Parathyroid adenoma (tissue), 2 donors: ENCODE results near the gene GSC.
A peak's percentile ranks its signal among the peaks of the same experiment; 100 is the strongest.

Experiments used
- H2AFZ ChIP-seq: fragments of 300-600 bp; sonication (generic); one replicate; pipeline ENCODE4 v1.7.0; 2017; ENCODE audit warnings: antibody characterized with exemption, mild to moderate bottlenecking
- H3K27ac ChIP-seq: fragments of 300-600 bp; sonication (generic); one replicate; pipeline ENCODE4 v1.7.0; 2017
- H3K27me3 ChIP-seq: fragments of 300-600 bp; sonication (generic); one replicate; pipeline ENCODE4 v1.7.0; 2017; ENCODE audit warnings: low read length; ENCODE audit not compliant: control insufficient read depth, insufficient read depth
- H3K36me3 ChIP-seq: fragments of 300-600 bp; sonication (generic); one replicate; pipeline ENCODE4 v1.7.0; 2017; ENCODE audit warnings: low read length; ENCODE audit not compliant: control insufficient read depth, insufficient read depth
- H3K4me1 ChIP-seq: fragments of 300-600 bp; sonication (generic); one replicate; pipeline ENCODE4 v1.7.0; 2017; ENCODE audit warnings: control low read depth
- H3K4me2 ChIP-seq: fragments of 300-600 bp; sonication (generic); one replicate; pipeline ENCODE4 v1.7.0; 2017; ENCODE audit warnings: low read length
- H3K4me3 ChIP-seq: fragments of 300-600 bp; sonication (generic); one replicate; pipeline ENCODE4 v1.7.0; 2017; ENCODE audit warnings: low read depth, low read length
- H3K79me2 ChIP-seq: fragments of 300-600 bp; sonication (generic); one replicate; pipeline ENCODE4 v1.7.0; 2017; ENCODE audit warnings: control low read depth
- H3K9ac ChIP-seq: fragments of 300-600 bp; sonication (generic); one replicate; pipeline ENCODE4 v1.7.0; 2017; ENCODE audit warnings: mild to moderate bottlenecking
- H3K9me3 ChIP-seq: fragments of 300-600 bp; sonication (generic); one replicate; pipeline ENCODE4 v1.7.0; 2017; ENCODE audit warnings: low read length; ENCODE audit not compliant: control insufficient read depth
- TF ChIP-seq, protein P1 (sequence below): fragments of 300-600 bp; sonication (generic); IDR thresholded peaks from one replicate; pipeline ENCODE4 v1.7.0; 2017; ENCODE audit warnings: antibody characterized with exemption, mild to moderate bottlenecking
- donor health status: primary hyperparathyroidism.

GSC gene

DNA sequence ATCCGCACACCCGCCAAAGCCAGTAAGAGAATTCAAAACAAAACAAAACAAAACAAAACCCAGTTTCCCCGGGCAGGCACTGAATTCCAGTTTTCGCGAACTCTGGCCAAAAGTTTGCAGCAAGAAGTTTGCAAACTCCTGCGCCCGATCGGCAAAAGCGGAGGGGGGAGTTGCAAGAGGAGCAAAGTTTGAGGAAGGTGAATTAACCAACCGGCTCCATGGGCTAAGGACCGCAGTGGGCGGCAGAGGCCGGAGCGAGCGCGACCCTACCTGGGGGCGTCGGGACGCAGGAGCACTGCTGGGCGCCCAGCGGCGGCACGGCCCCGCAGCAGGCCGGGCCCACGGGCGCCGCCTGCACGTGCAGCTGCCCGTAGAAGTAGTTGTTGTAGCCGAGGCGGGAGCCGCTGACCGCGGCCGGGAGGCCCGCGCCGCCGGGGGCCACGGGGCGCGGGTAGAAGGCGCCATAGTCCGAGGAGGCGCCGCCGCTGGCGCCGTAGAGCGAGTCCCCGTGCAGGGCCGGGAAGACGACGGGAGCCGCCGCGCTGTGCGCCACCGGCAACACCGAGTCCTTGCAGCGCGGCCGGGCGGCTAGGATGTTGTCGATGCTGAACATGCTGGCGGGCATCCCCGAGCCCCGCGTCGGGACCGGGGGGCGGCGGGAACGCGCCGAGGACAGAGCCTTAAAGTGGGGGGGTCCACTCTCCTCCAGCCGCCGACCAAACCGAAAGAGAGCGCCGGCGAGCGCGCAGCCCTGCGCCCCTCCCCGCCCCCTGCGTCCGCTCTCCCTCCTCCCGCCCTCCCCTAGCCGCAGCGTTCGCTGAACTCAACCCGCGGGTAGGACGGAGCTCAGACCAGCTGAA is at the start of gene GSC:
Gene GSC (minus strand): TSS at position 723 of the 860 bp plus-strand sequence. CDS start 98 bp downstream, at position 625.
- Histone ChIP-seq H3K4me3 (peak within 1 kb of the TSS; percentile 46), H3K9ac (no peak within 1 kb of the TSS), H3K4me2 (peak within 1 kb of the TSS; percentile 59), H3K27ac (no peak within 1 kb of the TSS), H3K79me2 (no peaks in the 10 kb centered on the region), H3K36me3 (no peaks in the 10 kb centered on the region), H2AFZ (peak within 1 kb of the TSS; percentile 58), H3K27me3 (peaks cover 27% of the 10 kb centered on the region), H3K4me1 (peaks cover 4% of the 10 kb centered on the region), H3K9me3 (no peaks in the 10 kb centered on the region)
- TF ChIP-seq, protein P1, sequence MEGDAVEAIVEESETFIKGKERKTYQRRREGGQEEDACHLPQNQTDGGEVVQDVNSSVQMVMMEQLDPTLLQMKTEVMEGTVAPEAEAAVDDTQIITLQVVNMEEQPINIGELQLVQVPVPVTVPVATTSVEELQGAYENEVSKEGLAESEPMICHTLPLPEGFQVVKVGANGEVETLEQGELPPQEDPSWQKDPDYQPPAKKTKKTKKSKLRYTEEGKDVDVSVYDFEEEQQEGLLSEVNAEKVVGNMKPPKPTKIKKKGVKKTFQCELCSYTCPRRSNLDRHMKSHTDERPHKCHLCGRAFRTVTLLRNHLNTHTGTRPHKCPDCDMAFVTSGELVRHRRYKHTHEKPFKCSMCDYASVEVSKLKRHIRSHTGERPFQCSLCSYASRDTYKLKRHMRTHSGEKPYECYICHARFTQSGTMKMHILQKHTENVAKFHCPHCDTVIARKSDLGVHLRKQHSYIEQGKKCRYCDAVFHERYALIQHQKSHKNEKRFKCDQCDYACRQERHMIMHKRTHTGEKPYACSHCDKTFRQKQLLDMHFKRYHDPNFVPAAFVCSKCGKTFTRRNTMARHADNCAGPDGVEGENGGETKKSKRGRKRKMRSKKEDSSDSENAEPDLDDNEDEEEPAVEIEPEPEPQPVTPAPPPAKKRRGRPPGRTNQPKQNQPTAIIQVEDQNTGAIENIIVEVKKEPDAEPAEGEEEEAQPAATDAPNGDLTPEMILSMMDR: no peak

DNA sequence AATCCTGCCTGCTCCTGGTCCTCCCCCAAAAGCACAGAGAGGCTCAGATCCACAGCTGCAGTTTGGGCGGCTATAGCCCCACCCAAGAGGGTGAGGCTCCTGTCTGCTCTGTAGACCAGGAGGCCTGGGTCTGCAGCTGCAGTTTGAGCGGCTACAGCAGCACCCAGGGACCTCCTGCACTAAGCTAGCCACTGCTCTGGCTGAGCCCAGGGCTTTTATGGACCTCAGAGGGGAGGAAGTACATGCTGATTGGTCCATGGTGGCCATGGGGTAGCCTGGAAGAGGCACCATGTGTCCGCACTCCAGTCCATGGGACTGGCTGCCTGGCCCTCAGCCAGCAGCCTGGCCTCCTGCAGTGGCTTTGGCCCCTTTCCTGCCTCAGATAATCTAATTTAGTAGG is 49.6 kb upstream of the GSC start:
- Histone ChIP-seq H3K79me2 (no peaks in the 10 kb centered on the region), H3K27ac (no peak overlapping the region), H3K27me3 (no peaks in the 10 kb centered on the region), H2AFZ (no peak overlapping the region), H3K4me2 (no peak overlapping the region), H3K4me3 (no peak overlapping the region), H3K9me3 (no peaks in the 10 kb centered on the region), H3K36me3 (no peaks in the 10 kb centered on the region), H3K4me1 (no peaks in the 10 kb centered on the region), H3K9ac (no peak overlapping the region)
- TF ChIP-seq, protein P1: no peak

DNA sequence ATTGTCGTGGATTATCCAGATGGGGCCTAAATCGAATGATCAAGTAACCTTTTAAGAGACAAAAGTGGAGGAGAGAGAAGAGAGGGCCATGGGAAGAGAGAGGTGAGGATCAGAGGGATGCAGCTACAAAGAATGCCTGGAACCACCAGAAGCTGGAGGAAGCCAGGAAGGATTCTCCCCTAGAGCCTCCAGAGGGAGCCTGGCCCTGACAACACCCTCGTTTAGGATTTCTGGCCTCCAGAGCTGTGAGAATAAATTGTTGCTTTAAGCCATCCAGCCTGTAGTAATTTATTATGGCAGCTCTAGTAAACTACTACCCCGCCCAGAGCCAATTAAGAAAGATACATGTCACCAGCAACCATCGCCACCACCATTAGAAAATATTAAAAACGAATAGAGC is 46.2 kb upstream of the GSC start:
- Histone ChIP-seq H3K27me3 (no peaks in the 10 kb centered on the region), H3K27ac (no peak overlapping the region), H3K4me2 (no peak overlapping the region), H3K4me1 (no peaks in the 10 kb centered on the region), H3K9me3 (no peaks in the 10 kb centered on the region), H3K4me3 (no peak overlapping the region), H2AFZ (no peak overlapping the region), H3K36me3 (no peaks in the 10 kb centered on the region), H3K79me2 (no peaks in the 10 kb centered on the region), H3K9ac (no peak overlapping the region)
- TF ChIP-seq, protein P1: no peak

DNA sequence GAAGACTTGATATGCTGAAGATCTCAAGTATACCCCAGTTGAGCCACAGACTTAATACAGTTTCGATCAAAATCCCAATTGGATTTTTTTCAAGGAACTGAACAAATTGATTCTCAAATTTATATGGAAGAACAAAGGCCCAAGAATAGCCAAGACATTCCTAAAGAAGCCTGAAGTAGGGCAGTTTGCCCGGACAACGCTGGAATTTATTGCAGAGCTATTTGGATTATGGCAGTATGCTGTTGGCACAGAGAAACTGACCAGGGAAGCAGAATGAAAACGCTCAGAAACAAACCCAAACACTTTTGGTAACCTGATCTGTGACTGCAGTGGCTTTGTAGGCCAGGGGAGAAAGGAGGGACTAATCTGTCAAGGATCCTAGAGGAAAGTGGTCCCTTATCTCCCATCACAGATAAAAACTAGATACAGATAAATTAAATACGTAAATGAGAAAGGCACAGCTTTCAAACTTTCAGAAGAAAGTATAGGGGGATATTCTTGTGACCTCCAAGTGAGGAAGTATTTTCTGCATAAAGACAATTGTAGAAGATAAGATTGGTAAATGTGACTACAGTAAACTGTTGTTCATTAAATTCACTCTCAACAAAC is 35.9 kb upstream of the GSC start:
- no peaks in the 10 kb centered on the region for H3K9me3 ChIP-seq
- no peak overlapping the region for H3K4me2 ChIP-seq
- H3K9ac ChIP-seq: no peak overlapping the region
- H2AFZ ChIP-seq: no peak overlapping the region
- H3K4me3 ChIP-seq: no peak overlapping the region
- no peaks in the 10 kb centered on the region for H3K36me3 ChIP-seq
- TF ChIP-seq, protein P1: no peak
- H3K27ac ChIP-seq: no peak overlapping the region
- no peaks in the 10 kb centered on the region for H3K79me2 ChIP-seq
- no peaks in the 10 kb centered on the region for H3K4me1 ChIP-seq
- H3K27me3 ChIP-seq: no peaks in the 10 kb centered on the region
